Liver (tissue), 9 donors: ENCODE data around the gene KIAA1614. TPM values are rescaled to one million over a fixed set of nuclear protein-coding genes. Genes with fewer than 3 reads are reported as not detected.

ENCODE experiments used
- DNase-seq: peaks from one replicate; pipeline ENCODE4 v3.0.0-alpha.2; 2017; ENCODE audit warnings: low spot score
- H3K27ac ChIP-seq, 2 donors: one replicate each; pipeline ENCODE4 v1.7.0; 2013; ENCODE audit warnings: inconsistent platforms in 2 of 2, low read length in 2 of 2, control low read depth in 1 of 2, low read depth in 1 of 2, mild to moderate bottlenecking in 1 of 2
- H3K27me3 ChIP-seq, 4 donors: one replicate each; pipeline versions ENCODE4 v1.6.1 to v1.7.0; 2013; ENCODE audit warnings: low read length in 3 of 4, inconsistent platforms in 1 of 4, mild to moderate bottlenecking in 1 of 4, moderate library complexity in 1 of 4; ENCODE audit not compliant: control insufficient read depth in 4 of 4, insufficient read depth in 4 of 4
- H3K36me3 ChIP-seq, 4 donors: one replicate each; pipeline versions ENCODE4 v1.6.1 to v1.7.0; 2013; ENCODE audit warnings: low read length in 3 of 4, mild to moderate bottlenecking in 3 of 4, low read depth in 1 of 4, moderate library complexity in 1 of 4; ENCODE audit not compliant: control insufficient read depth in 4 of 4, insufficient read depth in 3 of 4
- H3K4me1 ChIP-seq, 4 donors: one replicate each; pipeline versions ENCODE4 v1.6.1 to v1.7.0; 2013; ENCODE audit warnings: low read length in 3 of 4, mild to moderate bottlenecking in 3 of 4, moderate library complexity in 1 of 4; ENCODE audit not compliant: control insufficient read depth in 4 of 4, insufficient read depth in 4 of 4
- H3K4me3 ChIP-seq, 3 donors: one replicate each; pipeline versions ENCODE4 v1.6.1 to v1.7.0; 2013; ENCODE audit warnings: low read length in 3 of 3, control low read depth in 1 of 3, low read depth in 1 of 3, mild to moderate bottlenecking in 1 of 3
- H3K9ac ChIP-seq, 2 donors: one replicate each; pipeline ENCODE4 v1.7.0; 2013; ENCODE audit warnings: low read length in 2 of 2, mild to moderate bottlenecking in 2 of 2, moderate library complexity in 2 of 2, control low read depth in 1 of 2, low read depth in 1 of 2
- H3K9me3 ChIP-seq, 4 donors: one replicate each; pipeline versions ENCODE4 v1.6.1 to v1.7.0; 2013; ENCODE audit warnings: low read length in 3 of 4; ENCODE audit not compliant: control insufficient read depth in 4 of 4
- CTCF ChIP-seq: fragments of 150-350 bp; IDR thresholded peaks from 2 replicates; pipeline ENCODE4 v1.5.1; 2017; ENCODE audit warnings: improper control_type of control experiment, low read depth, low read length; ENCODE audit not compliant: missing input control
- EGR1 ChIP-seq, 2 donors: IDR thresholded peaks; 2 replicates each; pipeline ENCODE4 v1.6.1; 2016 to 2018; ENCODE audit warnings: antibody characterized with exemption in 2 of 2, low read depth in 2 of 2
- FOXA2 ChIP-seq: IDR thresholded peaks from 2 replicates; pipeline ENCODE4 v1.6.1; 2016; ENCODE audit warnings: antibody characterized with exemption
- GABPA ChIP-seq, 2 donors: IDR thresholded peaks in 1 of 2; conservative IDR thresholded peaks in 1 of 2; 2 replicates each; pipeline ENCODE4 v1.6.1; 2016; ENCODE audit warnings: antibody characterized with exemption in 2 of 2, mild to moderate bottlenecking in 1 of 2, moderate library complexity in 1 of 2
- HNF4A ChIP-seq, 2 donors: conservative IDR thresholded peaks; 2 replicates each; pipeline ENCODE4 v1.6.1; 2016; ENCODE audit warnings: antibody characterized with exemption in 2 of 2, mild to moderate bottlenecking in 2 of 2
- HNF4G ChIP-seq: IDR thresholded peaks from 2 replicates; pipeline ENCODE4 v1.6.1; 2016; ENCODE audit warnings: antibody characterized with exemption
- MAX ChIP-seq: IDR thresholded peaks from 2 replicates; pipeline ENCODE4 v1.6.1; 2016; ENCODE audit warnings: antibody characterized with exemption
- NR2F2 ChIP-seq: IDR thresholded peaks from 2 replicates; pipeline ENCODE4 v1.6.1; 2016; ENCODE audit warnings: antibody characterized with exemption
- RAD21 ChIP-seq, 2 donors: IDR thresholded peaks; 2 replicates each; pipeline ENCODE4 v1.6.1; 2016; ENCODE audit warnings: antibody characterized with exemption in 2 of 2, mild to moderate bottlenecking in 2 of 2
- RXRA ChIP-seq, 2 donors: IDR thresholded peaks; 2 replicates each; pipeline ENCODE4 v1.6.1; 2017 to 2018; ENCODE audit warnings: antibody characterized with exemption in 2 of 2, mild to moderate bottlenecking in 1 of 2
- SP1 ChIP-seq: IDR thresholded peaks from 2 replicates; pipeline ENCODE4 v1.6.1; 2018; ENCODE audit warnings: antibody characterized with exemption, mild to moderate bottlenecking
- YY1 ChIP-seq: IDR thresholded peaks from 2 replicates; pipeline ENCODE4 v1.6.1; 2016; ENCODE audit warnings: antibody characterized with exemption, mild to moderate bottlenecking
- ZBTB33 ChIP-seq: IDR thresholded peaks from 2 replicates; pipeline ENCODE4 v1.6.1; 2016; ENCODE audit warnings: antibody characterized with exemption
- WGBS: extraction: QIAGEN DNeasy Blood & Tissue Kit; methylation state at CpG from one replicate; pipeline ENCODE4 v1.1.7; 2013; 5-methylcytosine and 5-hydroxymethylcytosine counted together
- polyA plus RNA-seq, 2 donors: library from polyadenylated mRNA; stranded (reverse) in 1 of 2; unstranded in 1 of 2; fragments of 200-250 nt in 1 of 2; fragments of >200 nt in 1 of 2; fragmentation: Nextera tagmentation in 1 of 2; extraction: Ambion mirVana in 1 of 2; gene quantifications; one replicate each; pipeline versions ENCODE4 v1.2.1 to v1.2.3, GENCODE V29; 2013 to 2015
- total RNA-seq, 2 donors: library from RNA; depleted of rRNA; stranded (reverse); fragments of >200 nt; gene quantifications; one replicate each; pipeline ENCODE4 v1.2.3, GENCODE V29; 2014
- donor health status: healthy.
- donor health status: healthy.
- donor health status: healthy.
- donor health status: healthy.
- donor health status: healthy.

KIAA1614 gene
- total and polyA plus RNA-seq, 4 donors = 0.21 to 1.1 (median 0.40) TPM

GRCh38 chr1:180948641-180949615 is 36.2 kb downstream of the KIAA1614 start:
- no peak overlapping the region for H3K4me3 ChIP-seq
- TF ChIP-seq RXRA (IDR thresholded peaks at IDR 0.05) (no peak), EGR1 (IDR thresholded peaks at IDR 0.05; ENCODE audit: low read depth in 2 of 2) (no peak), MAX (no peak)
- peaks cover 4 to 16% (median 9%) of the 10 kb centered on the region in 4 donors for H3K9me3 ChIP-seq
- WGBS = 88% methylated on average over 26 of the region's 26 CpGs
- no peak for DNase-seq
- no peak overlapping the region for H3K27ac ChIP-seq
- no peaks in the 10 kb centered on the region for H3K27me3 ChIP-seq
- H3K36me3 ChIP-seq = no peaks in the 10 kb centered on the region
- H3K9ac ChIP-seq = no peak overlapping the region
- H3K4me1 ChIP-seq = peaks cover 0 to 7% (median 3%) of the 10 kb centered on the region in 4 donors

GRCh38 chr1:180949616-180950000 is 36.9 kb downstream of the KIAA1614 start:
- 98% methylated on average over 4 of the region's 4 CpGs for WGBS
- no peaks in the 10 kb centered on the region for H3K36me3 ChIP-seq
- no peak for DNase-seq
- no peaks in the 10 kb centered on the region for H3K27me3 ChIP-seq
- no peak overlapping the region for H3K9ac ChIP-seq
- no peak overlapping the region for H3K27ac ChIP-seq
- H3K9me3 ChIP-seq = peaks cover 4 to 16% (median 9%) of the 10 kb centered on the region in 4 donors
- peaks cover 0 to 11% (median 7%) of the 10 kb centered on the region in 4 donors for H3K4me1 ChIP-seq
- no peak for TF ChIP-seq YY1
- TF ChIP-seq CTCF = no peak
- TF ChIP-seq RAD21 (IDR thresholded peaks at IDR 0.05) = no peak
- H3K4me3 ChIP-seq = no peak overlapping the region

- WGBS = 96% methylated on average over 12 of the region's 12 CpGs
- Histone ChIP-seq H3K27me3 (no peaks in the 10 kb centered on the region), H3K9ac (no peak overlapping the region), H3K4me1 (peaks cover 0 to 14% (median 7%) of the 10 kb centered on the region in 4 donors), H3K9me3 (peaks cover 4 to 14% (median 9%) of the 10 kb centered on the region in 4 donors), H3K27ac (no peak overlapping the region), H3K36me3 (no peaks in the 10 kb centered on the region), H3K4me3 (no peak overlapping the region)
- DNase-seq = no peak
- no peak for TF ChIP-seq GABPA (IDR thresholded peaks at IDR 0.05 in 1 of 2, conservative IDR thresholded peaks at IDR 0.05 in 1 of 2)
These were observed 37.6 kb downstream of the KIAA1614 start for GRCh38 chr1:180950321-180950720.

GRCh38 chr1:180951186-180951745 is 38.6 kb downstream of the KIAA1614 start:
- Histone ChIP-seq H3K4me1 (peaks cover 0 to 14% (median 7%) of the 10 kb centered on the region in 4 donors), H3K27ac (no peak overlapping the region), H3K9ac (no peak overlapping the region), H3K27me3 (no peaks in the 10 kb centered on the region), H3K4me3 (no peak overlapping the region), H3K9me3 (peaks cover 4 to 12% (median 8%) of the 10 kb centered on the region in 4 donors), H3K36me3 (no peaks in the 10 kb centered on the region)
- TF ChIP-seq RXRA (IDR thresholded peaks at IDR 0.05) (no peak), HNF4G (no peak), SP1 (no peak), ZBTB33 (no peak), FOXA2 (no peak), HNF4A (conservative IDR thresholded peaks at IDR 0.05) (no peak), NR2F2 (no peak)
- DNase-seq = no peak
- 95% methylated on average over 11 of the region's 11 CpGs for WGBS
